Measurements from ENCODE around the gene UST.
A peak's percentile ranks its signal among the peaks of the same experiment; 100 is the strongest.
"Not testable (repeated sequence)": the region's sequence is repeated elsewhere in the genome, so short reads cannot be mapped to it uniquely, and the experiment has no call there.

Gene UST

GRCh38 chr6:148737806-148738205 is 9.0 kb upstream of the UST start:
- Histone ChIP-seq H3K9me3 (ENCODE audit: control insufficient read depth, low read depth, low read length) (no peaks in the 10 kb centered on the region), H3K27ac (ENCODE audit: low read length) (no peak overlapping the region), H3K27me3 (ENCODE audit: control insufficient read depth, insufficient read depth, low read length) (no peaks in the 10 kb centered on the region), H3K36me3 (ENCODE audit: control insufficient read depth, low read depth, low read length) (no peaks in the 10 kb centered on the region), H3K4me1 (ENCODE audit: control insufficient read depth, low read depth, low read length) (no peaks in the 10 kb centered on the region), H3K4me3 (ENCODE audit: low read length) (no peak overlapping the region), H3K9ac (ENCODE audit: low read length) (no peak overlapping the region)

- H3K27ac ChIP-seq (ENCODE audit: low read length): no peak overlapping the region
- H3K9me3 ChIP-seq (ENCODE audit: control insufficient read depth, low read depth, low read length): no peaks in the 10 kb centered on the region
- H3K4me3 ChIP-seq (ENCODE audit: low read length): no peak overlapping the region
- no peaks in the 10 kb centered on the region for H3K27me3 ChIP-seq (ENCODE audit: control insufficient read depth, insufficient read depth, low read length)
- H3K4me1 ChIP-seq (ENCODE audit: control insufficient read depth, low read depth, low read length): no peaks in the 10 kb centered on the region
- no peaks in the 10 kb centered on the region for H3K36me3 ChIP-seq (ENCODE audit: control insufficient read depth, low read depth, low read length)
- no peak overlapping the region for H3K9ac ChIP-seq (ENCODE audit: low read length)
These were observed 7.6 kb upstream of the UST start for GRCh38 chr6:148738946-148739821.

- Histone ChIP-seq H3K27ac (ENCODE audit: low read length) (no peak overlapping the region), H3K36me3 (ENCODE audit: control insufficient read depth, low read depth, low read length) (no peaks in the 10 kb centered on the region), H3K27me3 (ENCODE audit: control insufficient read depth, insufficient read depth, low read length) (no peaks in the 10 kb centered on the region), H3K4me3 (ENCODE audit: low read length) (no peak overlapping the region), H3K4me1 (ENCODE audit: control insufficient read depth, low read depth, low read length) (no peaks in the 10 kb centered on the region), H3K9ac (ENCODE audit: low read length) (no peak overlapping the region), H3K9me3 (ENCODE audit: control insufficient read depth, low read depth, low read length) (no peaks in the 10 kb centered on the region)
These were observed 7.1 kb upstream of the UST start for GRCh38 chr6:148739822-148740128.

GRCh38 chr6:148743476-148743875 is 3.4 kb upstream of the UST start:
- H3K27me3 ChIP-seq (ENCODE audit: control insufficient read depth, insufficient read depth, low read length): no peaks in the 10 kb centered on the region
- H3K9me3 ChIP-seq (ENCODE audit: control insufficient read depth, low read depth, low read length): no peaks in the 10 kb centered on the region
- H3K36me3 ChIP-seq (ENCODE audit: control insufficient read depth, low read depth, low read length): no peaks in the 10 kb centered on the region

GRCh38 chr6:148745926-148746325 is 904 bp upstream of the UST start:
- no peak overlapping the region for H3K27ac ChIP-seq (ENCODE audit: low read length)
- peak overlapping the region; percentile 70 for H3K4me3 ChIP-seq (ENCODE audit: low read length)
- no peaks in the 10 kb centered on the region for H3K9me3 ChIP-seq (ENCODE audit: control insufficient read depth, low read depth, low read length)
- H3K27me3 ChIP-seq (ENCODE audit: control insufficient read depth, insufficient read depth, low read length): peaks cover 6% of the 10 kb centered on the region
- H3K36me3 ChIP-seq (ENCODE audit: control insufficient read depth, low read depth, low read length): no peaks in the 10 kb centered on the region
- peak overlapping the region; percentile 41 for H3K9ac ChIP-seq (ENCODE audit: low read length)
- peaks cover 5% of the 10 kb centered on the region for H3K4me1 ChIP-seq (ENCODE audit: control insufficient read depth, low read depth, low read length)

More at GRCh38 chr6:148743476-148743875, 3.4 kb upstream of the UST start:
- Histone ChIP-seq H3K4me3 (ENCODE audit: low read length) (no peak overlapping the region), H3K27ac (ENCODE audit: low read length) (no peak overlapping the region), H3K4me1 (ENCODE audit: control insufficient read depth, low read depth, low read length) (no peaks in the 10 kb centered on the region), H3K9ac (ENCODE audit: low read length) (no peak overlapping the region)

GRCh38 chr6:148747145-148747470 is 278 bp downstream of the UST start:
- Histone ChIP-seq H3K27me3 (ENCODE audit: control insufficient read depth, insufficient read depth, low read length) (peaks cover 6% of the 10 kb centered on the region), H3K4me3 (ENCODE audit: low read length) (peak overlapping the region; percentile 70), H3K4me1 (ENCODE audit: control insufficient read depth, low read depth, low read length) (peaks cover 5% of the 10 kb centered on the region), H3K9ac (ENCODE audit: low read length) (peak overlapping the region; percentile 59), H3K36me3 (ENCODE audit: control insufficient read depth, low read depth, low read length) (no peaks in the 10 kb centered on the region), H3K9me3 (ENCODE audit: control insufficient read depth, low read depth, low read length) (no peaks in the 10 kb centered on the region), H3K27ac (ENCODE audit: low read length) (no peak overlapping the region)

- H3K27me3 ChIP-seq (ENCODE audit: control insufficient read depth, insufficient read depth, low read length): peaks cover 6% of the 10 kb centered on the region
- peaks cover 5% of the 10 kb centered on the region for H3K4me1 ChIP-seq (ENCODE audit: control insufficient read depth, low read depth, low read length)
- H3K9ac ChIP-seq (ENCODE audit: low read length): peak overlapping the region; percentile 59
- H3K9me3 ChIP-seq (ENCODE audit: control insufficient read depth, low read depth, low read length): no peaks in the 10 kb centered on the region
- peak overlapping the region; percentile 70 for H3K4me3 ChIP-seq (ENCODE audit: low read length)
- no peaks in the 10 kb centered on the region for H3K36me3 ChIP-seq (ENCODE audit: control insufficient read depth, low read depth, low read length)
- H3K27ac ChIP-seq (ENCODE audit: low read length): no peak overlapping the region
These were observed 788 bp downstream of the UST start for GRCh38 chr6:148747471-148748165.

- no peaks in the 10 kb centered on the region for H3K36me3 ChIP-seq (ENCODE audit: control insufficient read depth, low read depth, low read length)
- H3K27ac ChIP-seq (ENCODE audit: low read length): no peak overlapping the region
- H3K4me1 ChIP-seq (ENCODE audit: control insufficient read depth, low read depth, low read length): peaks cover 5% of the 10 kb centered on the region
- H3K27me3 ChIP-seq (ENCODE audit: control insufficient read depth, insufficient read depth, low read length): peaks cover 6% of the 10 kb centered on the region
- peak overlapping the region; percentile 70 for H3K4me3 ChIP-seq (ENCODE audit: low read length)
- H3K9ac ChIP-seq (ENCODE audit: low read length): no peak overlapping the region
- no peaks in the 10 kb centered on the region for H3K9me3 ChIP-seq (ENCODE audit: control insufficient read depth, low read depth, low read length)
These were observed 2.8 kb downstream of the UST start for GRCh38 chr6:148749674-148750073.

GRCh38 chr6:148750838-148751792 is 4.3 kb downstream of the UST start:
- H3K4me3 ChIP-seq (ENCODE audit: low read length): no peak overlapping the region
- no peak overlapping the region for H3K9ac ChIP-seq (ENCODE audit: low read length)
- H3K27me3 ChIP-seq (ENCODE audit: control insufficient read depth, insufficient read depth, low read length): peaks cover 6% of the 10 kb centered on the region
- H3K9me3 ChIP-seq (ENCODE audit: control insufficient read depth, low read depth, low read length): no peaks in the 10 kb centered on the region
- no peaks in the 10 kb centered on the region for H3K36me3 ChIP-seq (ENCODE audit: control insufficient read depth, low read depth, low read length)
- H3K4me1 ChIP-seq (ENCODE audit: control insufficient read depth, low read depth, low read length): peaks cover 5% of the 10 kb centered on the region
- H3K27ac ChIP-seq (ENCODE audit: low read length): no peak overlapping the region

GRCh38 chr6:148751793-148752170 is 5.0 kb downstream of the UST start:
- peaks cover 5% of the 10 kb centered on the region for H3K4me1 ChIP-seq (ENCODE audit: control insufficient read depth, low read depth, low read length)
- H3K9ac ChIP-seq (ENCODE audit: low read length): no peak overlapping the region
- no peak overlapping the region for H3K27ac ChIP-seq (ENCODE audit: low read length)
- no peaks in the 10 kb centered on the region for H3K9me3 ChIP-seq (ENCODE audit: control insufficient read depth, low read depth, low read length)
- no peaks in the 10 kb centered on the region for H3K36me3 ChIP-seq (ENCODE audit: control insufficient read depth, low read depth, low read length)
- H3K4me3 ChIP-seq (ENCODE audit: low read length): no peak overlapping the region
- peaks cover 6% of the 10 kb centered on the region for H3K27me3 ChIP-seq (ENCODE audit: control insufficient read depth, insufficient read depth, low read length)

GRCh38 chr6:148755379-148755778 is 8.5 kb downstream of the UST start:
- H3K4me1 ChIP-seq (ENCODE audit: control insufficient read depth, low read depth, low read length): peaks cover 10% of the 10 kb centered on the region
- not testable (repeated sequence) for H3K27me3 ChIP-seq (ENCODE audit: control insufficient read depth, insufficient read depth, low read length); H3K9ac ChIP-seq (ENCODE audit: low read length); H3K27ac ChIP-seq (ENCODE audit: low read length); H3K4me3 ChIP-seq (ENCODE audit: low read length); H3K9me3 ChIP-seq (ENCODE audit: control insufficient read depth, low read depth, low read length); H3K36me3 ChIP-seq (ENCODE audit: control insufficient read depth, low read depth, low read length)

Data from iPS-18a (cell line).